ENCODE measurements around the gene ARHGEF4.
A peak's percentile ranks its signal among the peaks of the same experiment; 100 is the strongest.

Gene ARHGEF4

GRCh38 chr2:130916438-130916705 lies 79.7 kb downstream of the ARHGEF4 start:
- Histone ChIP-seq H3K9me3 (ENCODE audit: control insufficient read depth, low read length) (no peaks in the 10 kb centered on the region), H3K4me3 (ENCODE audit: low read length) (no peak overlapping the region), H3K4me1 (ENCODE audit: control insufficient read depth, insufficient read depth, low read length) (no peaks in the 10 kb centered on the region), H3K36me3 (ENCODE audit: control insufficient read depth, insufficient read depth, low read length, severe bottlenecking) (no peaks in the 10 kb centered on the region), H3K9ac (ENCODE audit: low read length) (no peak overlapping the region), H3K27me3 (replicated peaks; ENCODE audit: control insufficient read depth, insufficient read depth, low read length) (peaks cover 47% of the 10 kb centered on the region)
- DNase-seq (ENCODE audit: low read depth), result no peak

GRCh38 chr2:130917006-130917688 lies 80.4 kb downstream of the ARHGEF4 start:
- H3K4me3 ChIP-seq (ENCODE audit: low read length), result no peak overlapping the region
- H3K9me3 ChIP-seq (ENCODE audit: control insufficient read depth, low read length), result no peaks in the 10 kb centered on the region
- no peak for DNase-seq (ENCODE audit: low read depth)
- peaks cover 43% of the 10 kb centered on the region for H3K27me3 ChIP-seq (replicated peaks; ENCODE audit: control insufficient read depth, insufficient read depth, low read length)
- no peak overlapping the region for H3K9ac ChIP-seq (ENCODE audit: low read length)
- H3K36me3 ChIP-seq (ENCODE audit: control insufficient read depth, insufficient read depth, low read length, severe bottlenecking), result no peaks in the 10 kb centered on the region
- H3K4me1 ChIP-seq (ENCODE audit: control insufficient read depth, insufficient read depth, low read length), result no peaks in the 10 kb centered on the region

- Histone ChIP-seq H3K4me3 (ENCODE audit: low read length) (no peak overlapping the region), H3K9me3 (ENCODE audit: control insufficient read depth, low read length) (no peaks in the 10 kb centered on the region), H3K36me3 (ENCODE audit: control insufficient read depth, insufficient read depth, low read length, severe bottlenecking) (no peaks in the 10 kb centered on the region), H3K27me3 (replicated peaks; ENCODE audit: control insufficient read depth, insufficient read depth, low read length) (peaks cover 41% of the 10 kb centered on the region), H3K4me1 (ENCODE audit: control insufficient read depth, insufficient read depth, low read length) (no peaks in the 10 kb centered on the region), H3K9ac (ENCODE audit: low read length) (no peak overlapping the region)
- no peak for DNase-seq (ENCODE audit: low read depth)
Measured at GRCh38 chr2:130918393-130918792, 81.7 kb downstream of the ARHGEF4 start.

GRCh38 chr2:130920415-130921163 lies 83.9 kb downstream of the ARHGEF4 start:
- Histone ChIP-seq H3K4me3 (ENCODE audit: low read length) (no peak overlapping the region), H3K4me1 (ENCODE audit: control insufficient read depth, insufficient read depth, low read length) (no peaks in the 10 kb centered on the region), H3K9me3 (ENCODE audit: control insufficient read depth, low read length) (no peaks in the 10 kb centered on the region), H3K9ac (ENCODE audit: low read length) (no peak overlapping the region), H3K36me3 (ENCODE audit: control insufficient read depth, insufficient read depth, low read length, severe bottlenecking) (no peaks in the 10 kb centered on the region), H3K27me3 (replicated peaks; ENCODE audit: control insufficient read depth, insufficient read depth, low read length) (peaks cover 24% of the 10 kb centered on the region)
- DNase-seq (ENCODE audit: low read depth), result peak; percentile 88

GRCh38 chr2:130921164-130921476 lies 84.4 kb downstream of the ARHGEF4 start:
- H3K4me1 ChIP-seq (ENCODE audit: control insufficient read depth, insufficient read depth, low read length), result no peaks in the 10 kb centered on the region
- no peak for DNase-seq (ENCODE audit: low read depth)

GRCh38 chr2:130922417-130922816 lies 85.7 kb downstream of the ARHGEF4 start:
- DNase-seq (ENCODE audit: low read depth), result no peak
- Histone ChIP-seq H3K4me3 (ENCODE audit: low read length) (no peak overlapping the region), H3K27me3 (replicated peaks; ENCODE audit: control insufficient read depth, insufficient read depth, low read length) (peaks cover 23% of the 10 kb centered on the region)

More at GRCh38 chr2:130921164-130921476, 84.4 kb downstream of the ARHGEF4 start:
- Histone ChIP-seq H3K9me3 (ENCODE audit: control insufficient read depth, low read length) (peaks cover under 1% of the 10 kb centered on the region), H3K4me3 (ENCODE audit: low read length) (no peak overlapping the region), H3K36me3 (ENCODE audit: control insufficient read depth, insufficient read depth, low read length, severe bottlenecking) (no peaks in the 10 kb centered on the region), H3K9ac (ENCODE audit: low read length) (no peak overlapping the region), H3K27me3 (replicated peaks; ENCODE audit: control insufficient read depth, insufficient read depth, low read length) (peaks cover 28% of the 10 kb centered on the region)

GRCh38 chr2:130928385-130928784 lies 91.7 kb downstream of the ARHGEF4 start:
- Histone ChIP-seq H3K27me3 (replicated peaks; ENCODE audit: control insufficient read depth, insufficient read depth, low read length) (peaks cover 20% of the 10 kb centered on the region), H3K4me3 (ENCODE audit: low read length) (no peak overlapping the region), H3K9ac (ENCODE audit: low read length) (no peak overlapping the region), H3K4me1 (ENCODE audit: control insufficient read depth, insufficient read depth, low read length) (no peaks in the 10 kb centered on the region), H3K36me3 (ENCODE audit: control insufficient read depth, insufficient read depth, low read length, severe bottlenecking) (no peaks in the 10 kb centered on the region), H3K9me3 (ENCODE audit: control insufficient read depth, low read length) (peaks cover 15% of the 10 kb centered on the region)
- DNase-seq (ENCODE audit: low read depth), result no peak

More at GRCh38 chr2:130922417-130922816, 85.7 kb downstream of the ARHGEF4 start:
- Histone ChIP-seq H3K9me3 (ENCODE audit: control insufficient read depth, low read length) (peaks cover 9% of the 10 kb centered on the region), H3K36me3 (ENCODE audit: control insufficient read depth, insufficient read depth, low read length, severe bottlenecking) (no peaks in the 10 kb centered on the region), H3K4me1 (ENCODE audit: control insufficient read depth, insufficient read depth, low read length) (no peaks in the 10 kb centered on the region), H3K9ac (ENCODE audit: low read length) (no peak overlapping the region)

GRCh38 chr2:130930740-130931659 lies 94.3 kb downstream of the ARHGEF4 start:
- no peak for DNase-seq (ENCODE audit: low read depth)
- Histone ChIP-seq H3K9ac (ENCODE audit: low read length) (no peak overlapping the region), H3K4me3 (ENCODE audit: low read length) (no peak overlapping the region), H3K27me3 (replicated peaks; ENCODE audit: control insufficient read depth, insufficient read depth, low read length) (peaks cover 12% of the 10 kb centered on the region), H3K4me1 (ENCODE audit: control insufficient read depth, insufficient read depth, low read length) (no peaks in the 10 kb centered on the region), H3K9me3 (ENCODE audit: control insufficient read depth, low read length) (peaks cover 15% of the 10 kb centered on the region), H3K36me3 (ENCODE audit: control insufficient read depth, insufficient read depth, low read length, severe bottlenecking) (no peaks in the 10 kb centered on the region)

- Histone ChIP-seq H3K4me1 (ENCODE audit: control insufficient read depth, insufficient read depth, low read length) (no peaks in the 10 kb centered on the region), H3K36me3 (ENCODE audit: control insufficient read depth, insufficient read depth, low read length, severe bottlenecking) (no peaks in the 10 kb centered on the region), H3K27me3 (replicated peaks; ENCODE audit: control insufficient read depth, insufficient read depth, low read length) (no peaks in the 10 kb centered on the region), H3K9me3 (ENCODE audit: control insufficient read depth, low read length) (peaks cover 12% of the 10 kb centered on the region), H3K9ac (ENCODE audit: low read length) (no peak overlapping the region), H3K4me3 (ENCODE audit: low read length) (no peak overlapping the region)
- DNase-seq (ENCODE audit: low read depth), result no peak
Measured at GRCh38 chr2:130933501-130933900, 96.8 kb downstream of the ARHGEF4 start.

GRCh38 chr2:130936451-130936850 lies 99.7 kb downstream of the ARHGEF4 start:
- H3K36me3 ChIP-seq (ENCODE audit: control insufficient read depth, insufficient read depth, low read length, severe bottlenecking), result no peaks in the 10 kb centered on the region
- H3K9me3 ChIP-seq (ENCODE audit: control insufficient read depth, low read length), result peaks cover 12% of the 10 kb centered on the region
- DNase-seq (ENCODE audit: low read depth), result no peak

GRCh38 chr2:130947967-130948366 lies 111.3 kb downstream of the ARHGEF4 start:
- H3K36me3 ChIP-seq (ENCODE audit: control insufficient read depth, insufficient read depth, low read length, severe bottlenecking), result no peaks in the 10 kb centered on the region
- no peaks in the 10 kb centered on the region for H3K4me1 ChIP-seq (ENCODE audit: control insufficient read depth, insufficient read depth, low read length)
- no peaks in the 10 kb centered on the region for H3K27me3 ChIP-seq (replicated peaks; ENCODE audit: control insufficient read depth, insufficient read depth, low read length)
- no peak overlapping the region for H3K9ac ChIP-seq (ENCODE audit: low read length)
- no peak for DNase-seq (ENCODE audit: low read depth)
- no peak overlapping the region for H3K4me3 ChIP-seq (ENCODE audit: low read length)
- H3K9me3 ChIP-seq (ENCODE audit: control insufficient read depth, low read length), result peaks cover 32% of the 10 kb centered on the region

More at GRCh38 chr2:130936451-130936850, 99.7 kb downstream of the ARHGEF4 start:
- Histone ChIP-seq H3K9ac (ENCODE audit: low read length) (no peak overlapping the region), H3K4me1 (ENCODE audit: control insufficient read depth, insufficient read depth, low read length) (no peaks in the 10 kb centered on the region), H3K27me3 (replicated peaks; ENCODE audit: control insufficient read depth, insufficient read depth, low read length) (no peaks in the 10 kb centered on the region), H3K4me3 (ENCODE audit: low read length) (no peak overlapping the region)
